Stimulated activated effector memory CD8-positive, alpha-beta T cell treated with anti-CD3 and anti-CD28 coated beads, Interleukin-12 subunit alpha, Interleukin-12 subunit beta, amount 100 ng/mL, for 72 hours (primary cell): ENCODE data around the gene C1QTNF8.
A peak's percentile ranks its signal among the peaks of the same experiment; 100 is the strongest.

ENCODE experiments used
- ATAC-seq: fragments of 150-1000 bp; cut with Tn5 transposase; 2 replicates; pipeline ENCODE4 v1.10.0; 2021
- DNase-seq, 2 donors: peaks; one replicate each; pipeline ENCODE4 v3.0.0; 2021 to 2022; ENCODE audit warnings: low spot score in 2 of 2
- H3K27ac Mint-ChIP-seq: one replicate; pipeline ENCODE4 v1.8.0; 2022; ENCODE audit warnings: mild to moderate bottlenecking, mixed read lengths
- H3K36me3 Mint-ChIP-seq: one replicate; pipeline ENCODE4 v1.8.0; 2022; ENCODE audit warnings: mild to moderate bottlenecking, mixed read lengths
- H3K4me1 Mint-ChIP-seq: one replicate; pipeline ENCODE4 v1.8.0; 2022; ENCODE audit warnings: mixed read lengths
- H3K4me3 Mint-ChIP-seq: one replicate; pipeline ENCODE4 v1.8.0; 2022; ENCODE audit warnings: mild to moderate bottlenecking, mixed read lengths
- H3K9me3 Mint-ChIP-seq: one replicate; pipeline ENCODE4 v1.8.0; 2022; ENCODE audit warnings: mixed read lengths

The C1QTNF8 gene

GRCh38 chr16:1055557-1055924 lies 40.5 kb downstream of the C1QTNF8 start:
- H3K9me3 Mint-ChIP-seq, result peaks cover 4% of the 10 kb centered on the region
- no peaks in the 10 kb centered on the region for H3K4me1 Mint-ChIP-seq
- no peak for DNase-seq
- no peak for ATAC-seq
- H3K27ac Mint-ChIP-seq, result no peak overlapping the region
- no peak overlapping the region for H3K4me3 Mint-ChIP-seq
- no peaks in the 10 kb centered on the region for H3K36me3 Mint-ChIP-seq

GRCh38 chr16:1054660-1055556 lies 41.1 kb downstream of the C1QTNF8 start:
- peak; percentile 24 to 58 for DNase-seq
- Mint-ChIP-seq H3K36me3 (no peaks in the 10 kb centered on the region), H3K4me1 (no peaks in the 10 kb centered on the region), H3K27ac (no peak overlapping the region), H3K4me3 (no peak overlapping the region), H3K9me3 (peaks cover 4% of the 10 kb centered on the region)
- ATAC-seq, result peak; percentile 46

DNA sequence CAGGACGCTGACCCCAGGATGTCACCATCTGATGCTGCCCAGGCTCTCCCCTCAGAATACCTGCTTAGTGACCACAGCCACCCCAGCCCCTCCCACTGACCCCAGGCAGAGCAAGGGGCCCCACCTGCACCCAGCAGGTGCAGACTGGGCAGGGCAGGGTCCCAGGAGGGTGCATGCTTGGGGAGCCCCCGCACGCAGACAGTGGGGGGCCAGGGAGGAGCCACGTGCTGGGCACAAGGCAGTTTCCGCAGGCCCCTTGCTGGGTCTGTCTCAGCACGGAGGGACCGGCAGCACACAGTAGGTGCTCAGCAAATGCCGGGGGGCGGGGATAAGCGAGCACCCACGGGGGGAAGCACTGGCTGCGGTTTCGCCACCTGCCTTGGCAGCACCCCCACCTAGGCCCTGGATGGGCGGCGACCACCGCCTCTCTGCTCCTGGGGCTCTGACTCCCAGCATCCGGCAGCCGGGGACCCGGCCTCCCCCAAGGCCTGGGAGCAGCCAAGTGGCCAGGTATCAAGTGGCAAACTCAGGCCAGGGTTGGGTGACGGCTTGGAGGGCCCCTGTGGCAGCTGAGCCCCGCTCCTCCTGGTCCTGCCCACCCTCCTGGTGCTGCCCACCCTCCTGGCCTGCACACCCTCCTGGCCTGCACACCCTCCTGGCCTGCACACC lies 42.2 kb downstream of the C1QTNF8 start:
- ATAC-seq, result no peak
- Mint-ChIP-seq H3K27ac (no peak overlapping the region), H3K9me3 (no peaks in the 10 kb centered on the region), H3K36me3 (no peaks in the 10 kb centered on the region), H3K4me3 (no peak overlapping the region), H3K4me1 (no peaks in the 10 kb centered on the region)
- DNase-seq, result no peak

- H3K36me3 Mint-ChIP-seq, result no peaks in the 10 kb centered on the region
- no peak overlapping the region for H3K27ac Mint-ChIP-seq
These were observed 42.9 kb downstream of the C1QTNF8 start for GRCh38 chr16:1053121-1053521.

GRCh38 chr16:1052721-1053120 lies 43.3 kb downstream of the C1QTNF8 start:
- H3K9me3 Mint-ChIP-seq, result no peaks in the 10 kb centered on the region
- no peaks in the 10 kb centered on the region for H3K36me3 Mint-ChIP-seq
- DNase-seq (no peak), ATAC-seq (no peak)
- H3K4me1 Mint-ChIP-seq, result no peaks in the 10 kb centered on the region
- H3K4me3 Mint-ChIP-seq, result no peak overlapping the region
- H3K27ac Mint-ChIP-seq, result no peak overlapping the region

More at GRCh38 chr16:1053121-1053521, 42.9 kb downstream of the C1QTNF8 start:
- DNase-seq, result no peak
- Mint-ChIP-seq H3K9me3 (no peaks in the 10 kb centered on the region), H3K4me3 (no peak overlapping the region), H3K4me1 (no peaks in the 10 kb centered on the region)
- ATAC-seq, result no peak

- Mint-ChIP-seq H3K27ac (no peak overlapping the region), H3K4me1 (no peaks in the 10 kb centered on the region), H3K9me3 (no peaks in the 10 kb centered on the region), H3K4me3 (no peak overlapping the region), H3K36me3 (no peaks in the 10 kb centered on the region)
- DNase-seq, result no peak
- no peak for ATAC-seq
These were observed 44.6 kb downstream of the C1QTNF8 start for GRCh38 chr16:1051446-1051845.

- ATAC-seq, result no peak
- H3K4me3 Mint-ChIP-seq, result no peak overlapping the region
- H3K4me1 Mint-ChIP-seq, result no peaks in the 10 kb centered on the region
- H3K36me3 Mint-ChIP-seq, result no peaks in the 10 kb centered on the region
- H3K27ac Mint-ChIP-seq, result no peak overlapping the region
- no peaks in the 10 kb centered on the region for H3K9me3 Mint-ChIP-seq
- DNase-seq, result no peak
These were observed 45.1 kb downstream of the C1QTNF8 start for GRCh38 chr16:1050921-1051320.

DNA sequence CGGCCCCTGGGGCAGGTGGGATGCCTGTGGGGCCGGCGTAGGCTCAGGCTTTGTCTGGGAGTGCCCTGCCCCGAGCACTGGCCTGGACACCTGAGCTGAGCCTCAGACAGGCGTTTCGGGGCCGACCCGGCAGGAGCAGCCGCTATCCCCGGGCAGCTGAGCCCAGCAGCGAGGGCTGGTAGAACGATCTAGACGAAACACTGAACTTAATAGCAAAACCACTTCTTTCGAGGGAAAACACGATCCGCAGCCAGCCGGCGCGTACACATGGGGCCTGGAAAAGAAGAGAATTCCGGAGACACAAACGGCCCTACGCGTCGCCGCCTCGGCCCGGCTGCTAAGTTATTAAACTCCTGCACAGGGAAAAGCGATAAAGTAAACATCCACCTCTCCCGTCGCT lies 45.5 kb downstream of the C1QTNF8 start:
- Mint-ChIP-seq H3K27ac (no peak overlapping the region), H3K4me3 (no peak overlapping the region), H3K9me3 (no peaks in the 10 kb centered on the region), H3K4me1 (no peaks in the 10 kb centered on the region), H3K36me3 (no peaks in the 10 kb centered on the region)
- ATAC-seq, result no peak
- no peak for DNase-seq

DNA sequence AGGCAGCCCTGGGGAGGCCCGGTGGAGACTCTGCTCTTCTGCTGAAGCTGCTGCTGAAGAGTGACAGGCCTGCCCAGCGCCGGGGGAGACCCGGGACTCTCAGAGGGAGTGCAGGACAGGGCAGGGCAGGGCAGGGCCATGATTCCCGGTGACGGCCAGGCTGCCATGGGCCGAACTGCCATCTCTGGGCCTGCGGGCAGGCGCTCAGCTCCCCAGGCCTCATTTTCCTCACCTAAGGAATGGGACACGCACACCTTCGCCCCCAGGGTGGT lies 46.1 kb downstream of the C1QTNF8 start:
- ATAC-seq (no peak), DNase-seq (no peak)
- Mint-ChIP-seq H3K4me3 (no peak overlapping the region), H3K36me3 (no peaks in the 10 kb centered on the region), H3K4me1 (no peaks in the 10 kb centered on the region), H3K9me3 (no peaks in the 10 kb centered on the region), H3K27ac (no peak overlapping the region)

DNA sequence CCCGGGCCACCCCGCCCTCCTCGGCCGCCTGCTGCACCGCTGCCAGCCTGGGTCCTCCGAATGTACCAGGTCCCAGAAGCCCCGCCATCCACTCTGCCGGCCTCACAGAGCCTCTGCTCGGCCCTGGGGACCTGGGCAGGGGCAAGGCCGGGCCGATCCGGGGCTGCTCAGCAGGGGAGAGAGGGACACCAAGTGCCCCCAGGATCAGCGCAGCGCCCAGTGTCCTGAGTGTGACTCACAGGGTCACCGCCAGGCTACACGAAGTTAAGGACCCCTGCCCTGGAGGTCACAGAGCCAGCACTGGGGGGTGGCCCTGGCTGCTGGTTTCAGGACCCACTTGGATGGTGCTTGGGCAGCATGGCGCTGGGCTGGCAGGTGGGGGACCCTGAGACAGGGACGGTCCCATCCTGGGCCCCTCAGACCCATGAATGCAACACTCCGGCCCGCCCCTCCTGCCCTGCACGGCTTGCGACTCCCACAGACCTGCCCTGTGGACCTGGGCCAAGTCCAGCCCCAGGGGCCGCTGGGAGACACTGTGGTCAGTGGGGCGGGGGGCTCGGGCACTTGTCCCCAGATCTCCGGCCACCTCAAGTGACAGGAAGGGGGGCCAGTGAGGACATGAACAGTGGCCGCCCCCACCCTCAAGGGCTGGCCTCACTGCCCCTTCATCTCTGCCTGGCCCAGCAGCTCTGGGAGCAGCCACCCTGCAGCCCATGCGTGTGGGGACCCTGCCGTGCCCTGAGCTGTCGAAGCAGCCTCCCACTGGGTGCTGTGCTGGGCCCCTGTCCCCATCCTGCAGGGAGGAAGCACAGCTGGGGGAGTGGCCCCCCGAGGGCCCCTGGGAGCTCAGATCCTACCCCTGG lies 46.7 kb downstream of the C1QTNF8 start:
- H3K36me3 Mint-ChIP-seq, result no peaks in the 10 kb centered on the region
- H3K27ac Mint-ChIP-seq, result no peak overlapping the region
- ATAC-seq, result no peak
- no peak overlapping the region for H3K4me3 Mint-ChIP-seq
- H3K9me3 Mint-ChIP-seq, result no peaks in the 10 kb centered on the region
- H3K4me1 Mint-ChIP-seq, result no peaks in the 10 kb centered on the region
- no peak for DNase-seq

- no peak overlapping the region for H3K27ac Mint-ChIP-seq
- H3K4me3 Mint-ChIP-seq, result no peak overlapping the region
- no peaks in the 10 kb centered on the region for H3K36me3 Mint-ChIP-seq
- no peaks in the 10 kb centered on the region for H3K9me3 Mint-ChIP-seq
- no peak for ATAC-seq
- H3K4me1 Mint-ChIP-seq, result no peaks in the 10 kb centered on the region
- DNase-seq, result no peak
These were observed 47.5 kb downstream of the C1QTNF8 start for GRCh38 chr16:1048442-1049112.

DNA sequence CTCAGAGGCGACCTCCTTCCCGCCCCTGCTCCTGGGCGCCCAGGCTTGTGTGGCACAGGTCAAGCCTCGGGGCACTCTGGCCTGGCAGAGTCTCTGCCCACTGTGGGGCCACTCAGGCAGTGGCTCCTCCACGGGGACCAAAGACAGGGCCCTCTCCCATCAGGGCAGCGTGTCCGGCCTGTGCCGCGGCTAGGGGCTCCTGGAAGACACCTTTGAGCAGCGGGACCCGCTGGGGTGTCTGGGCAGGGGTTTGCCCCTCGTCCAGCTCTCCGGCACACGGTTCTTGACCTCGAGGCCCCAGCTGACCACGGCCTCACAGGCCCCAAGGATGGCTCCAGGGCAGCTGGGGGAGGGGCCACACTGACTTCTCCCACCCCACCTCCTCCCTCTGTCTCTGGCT lies 48.2 kb downstream of the C1QTNF8 start:
- Mint-ChIP-seq H3K36me3 (no peaks in the 10 kb centered on the region), H3K9me3 (no peaks in the 10 kb centered on the region), H3K4me3 (no peak overlapping the region), H3K27ac (no peak overlapping the region), H3K4me1 (no peaks in the 10 kb centered on the region)
- DNase-seq, result no peak
- no peak for ATAC-seq

DNA sequence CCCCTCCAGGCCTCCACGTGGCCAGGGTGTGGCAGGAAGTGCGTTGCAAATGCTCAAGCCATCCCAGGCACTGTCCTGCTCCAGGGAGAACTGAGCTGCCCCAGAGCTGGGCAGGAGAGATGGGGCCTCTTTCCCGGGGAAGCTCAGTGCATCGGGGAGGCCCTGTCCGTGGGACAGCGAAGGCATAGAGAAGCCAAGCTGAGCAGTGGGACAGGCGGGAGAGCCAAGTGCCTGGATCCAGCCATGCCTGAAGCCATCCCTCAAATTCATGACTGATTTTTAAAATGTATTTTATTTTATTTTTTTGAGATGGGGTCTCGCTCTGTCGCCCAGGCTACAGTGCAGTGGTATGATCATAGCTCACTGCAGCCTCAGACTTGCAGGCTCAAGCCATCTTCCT lies 48.9 kb downstream of the C1QTNF8 start:
- peaks cover 4% of the 10 kb centered on the region for H3K4me1 Mint-ChIP-seq
- no peaks in the 10 kb centered on the region for H3K36me3 Mint-ChIP-seq
- H3K4me3 Mint-ChIP-seq, result no peak overlapping the region
- no peaks in the 10 kb centered on the region for H3K9me3 Mint-ChIP-seq
- DNase-seq (no peak), ATAC-seq (no peak)
- no peak overlapping the region for H3K27ac Mint-ChIP-seq

DNA sequence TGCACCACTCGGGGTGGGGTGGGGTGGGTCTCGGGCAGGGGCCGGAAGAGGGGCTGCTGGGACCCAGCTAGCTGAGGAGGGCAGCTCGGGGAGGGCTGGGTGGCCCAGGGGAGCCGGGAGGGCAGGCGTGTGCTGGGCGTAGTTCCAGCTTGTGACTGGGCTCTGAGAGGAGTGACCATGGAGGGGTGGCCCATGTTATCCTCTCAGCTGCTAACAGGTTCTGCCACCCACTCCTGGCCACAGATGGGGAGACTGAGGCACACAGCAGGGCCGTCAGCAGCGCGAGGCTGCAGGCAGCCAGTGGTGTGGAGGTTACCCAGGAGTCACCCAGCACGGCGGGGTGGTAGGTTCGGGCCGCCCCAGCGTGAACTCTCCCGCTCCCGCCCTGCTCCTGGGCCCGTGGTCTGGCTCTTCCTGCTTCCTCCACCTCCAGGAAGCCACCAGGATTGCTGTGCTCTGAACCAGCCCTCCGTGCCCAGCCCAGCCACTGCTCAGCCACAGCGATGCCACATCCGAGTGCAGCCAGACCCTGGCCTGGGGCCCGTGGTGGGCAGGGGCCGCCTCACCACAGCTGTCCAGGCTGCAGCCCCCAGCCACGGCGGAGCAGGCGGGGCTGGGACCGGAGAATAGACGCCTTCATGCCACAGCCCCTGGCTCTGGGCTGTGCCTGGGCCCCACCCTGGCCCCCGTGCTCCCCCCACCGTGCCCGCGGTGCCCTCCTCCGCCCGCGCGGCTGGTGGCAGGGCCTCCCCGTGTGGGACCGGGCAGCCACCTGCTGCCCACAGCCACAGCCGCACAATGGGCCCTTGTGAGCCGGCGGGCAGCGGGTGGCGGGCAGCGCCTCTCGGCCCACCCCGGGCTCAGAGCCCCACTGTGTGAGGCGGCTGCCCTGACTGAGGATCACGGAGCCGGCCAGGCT lies 49.8 kb downstream of the C1QTNF8 start:
- H3K27ac Mint-ChIP-seq, result no peak overlapping the region
- no peaks in the 10 kb centered on the region for H3K36me3 Mint-ChIP-seq
- DNase-seq (no peak), ATAC-seq (no peak)
- H3K4me3 Mint-ChIP-seq, result no peak overlapping the region
- H3K4me1 Mint-ChIP-seq, result peaks cover 11% of the 10 kb centered on the region
- H3K9me3 Mint-ChIP-seq, result no peaks in the 10 kb centered on the region
